HG02840 (cell line): Measurements from ENCODE around the gene DCAF7.

Experiments used
- ATAC-seq: cut with Tn5 transposase; IDR thresholded peaks from one replicate; pipeline ENCODE4 v1.9.1; 2021; ENCODE audit warnings: mild to moderate bottlenecking, moderate library complexity, moderate number of reproducible peaks; ENCODE audit not compliant: unreplicated experiment, low FRiP score

Gene DCAF7

DNA sequence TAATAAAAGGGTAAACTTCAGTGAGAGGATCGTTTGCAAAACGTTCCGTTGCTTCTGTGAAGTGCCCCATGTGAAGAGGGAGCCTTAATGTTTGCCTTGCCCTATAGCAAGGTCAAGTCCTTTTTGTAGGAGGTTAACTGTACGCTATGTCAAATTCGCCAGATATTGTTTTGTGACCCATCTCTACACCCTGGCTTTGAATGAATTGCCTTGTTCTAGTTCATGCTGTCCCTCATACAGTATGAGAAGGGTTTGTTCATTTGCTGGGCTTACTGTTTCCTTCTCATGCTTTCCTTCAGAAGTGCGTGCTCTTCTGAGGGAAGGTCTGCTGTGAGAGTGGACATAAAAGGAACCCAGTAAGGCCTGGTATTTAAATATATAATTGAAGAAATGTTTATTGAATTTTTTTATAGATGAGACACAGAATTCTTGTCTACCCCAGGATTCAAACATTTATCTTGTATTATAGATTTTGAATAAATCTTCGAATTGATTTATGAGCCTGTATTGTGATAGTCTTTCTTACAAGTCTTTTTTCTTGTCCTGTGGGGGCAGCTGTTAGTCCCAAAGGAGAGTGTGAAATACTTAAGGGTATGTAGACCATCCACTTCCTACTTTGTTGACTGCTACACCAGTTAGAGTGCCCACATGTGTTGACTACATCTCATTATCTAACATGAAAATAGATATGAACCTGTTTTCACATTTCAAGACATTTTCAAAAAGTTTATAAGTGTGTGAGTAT is 73.7 kb downstream of the DCAF7 start:
- ATAC-seq: no peak

DNA sequence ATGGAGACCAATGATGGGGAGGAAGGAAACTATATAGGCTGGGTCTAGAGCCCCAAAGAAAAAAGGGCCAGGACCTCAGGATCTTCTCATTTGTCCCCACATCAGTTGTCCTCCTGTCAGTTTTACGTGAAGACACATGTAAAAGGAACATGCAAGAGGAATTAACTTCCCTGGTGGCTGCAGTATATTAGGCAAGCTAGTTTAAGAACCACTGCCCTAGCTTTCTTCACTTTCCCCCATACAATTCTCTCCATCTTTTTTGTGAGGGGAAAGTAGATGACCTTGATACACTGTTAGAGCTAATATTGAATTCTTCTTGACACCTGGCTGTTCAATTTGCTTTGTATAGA is 74.2 kb downstream of the DCAF7 start:
- ATAC-seq: no peak

GRCh38 chr17:63626551-63627180 is 76.4 kb downstream of the DCAF7 start:
- ATAC-seq: no peak

DNA sequence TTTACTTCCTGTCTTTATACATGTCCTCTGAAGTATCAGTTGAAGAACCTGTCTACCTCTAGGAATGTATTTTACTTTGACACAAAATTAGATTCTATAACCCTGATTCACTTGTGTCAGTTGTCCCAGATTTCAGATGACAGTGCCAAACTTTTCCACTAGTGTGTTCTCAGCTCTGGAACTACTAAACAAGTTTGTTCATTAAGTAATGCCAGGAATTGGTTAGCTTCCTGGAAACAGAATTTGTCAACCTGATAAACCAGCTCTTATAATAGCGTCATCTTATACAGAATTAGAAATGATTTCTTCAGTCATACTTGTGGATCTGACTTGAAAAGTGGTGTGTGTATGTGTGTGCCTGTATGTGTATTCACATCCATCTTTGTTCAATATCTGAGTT is 79.3 kb downstream of the DCAF7 start:
- ATAC-seq: no peak

GRCh38 chr17:63631062-63631461 is 80.8 kb downstream of the DCAF7 start:
- no peak for ATAC-seq

GRCh38 chr17:63631626-63632025 is 81.3 kb downstream of the DCAF7 start:
- no peak for ATAC-seq

DNA sequence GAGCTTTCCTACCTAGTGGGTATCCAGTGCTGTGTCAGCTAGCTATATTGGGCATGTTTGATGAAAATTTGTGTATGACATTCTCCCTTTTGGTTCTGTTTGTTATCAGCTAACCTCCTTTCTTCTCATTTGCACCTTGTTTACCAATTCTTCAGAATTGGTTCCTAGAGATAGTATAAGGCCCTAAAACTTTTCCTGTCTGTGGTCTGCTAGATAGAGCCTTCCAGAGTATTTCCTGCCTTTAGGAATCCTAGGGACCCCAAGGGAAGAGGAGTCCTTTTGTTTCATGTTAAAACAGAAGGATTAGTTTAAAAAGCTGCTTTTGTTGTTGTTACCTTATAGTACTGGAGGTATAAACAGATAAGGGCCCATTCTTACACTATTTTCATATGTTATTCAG is 83.5 kb downstream of the DCAF7 start:
- ATAC-seq: no peak

- ATAC-seq: no peak
Observed at GRCh38 chr17:63634163-63634562, 83.9 kb downstream of the DCAF7 start.

GRCh38 chr17:63634816-63635215 is 84.5 kb downstream of the DCAF7 start:
- no peak for ATAC-seq

DNA sequence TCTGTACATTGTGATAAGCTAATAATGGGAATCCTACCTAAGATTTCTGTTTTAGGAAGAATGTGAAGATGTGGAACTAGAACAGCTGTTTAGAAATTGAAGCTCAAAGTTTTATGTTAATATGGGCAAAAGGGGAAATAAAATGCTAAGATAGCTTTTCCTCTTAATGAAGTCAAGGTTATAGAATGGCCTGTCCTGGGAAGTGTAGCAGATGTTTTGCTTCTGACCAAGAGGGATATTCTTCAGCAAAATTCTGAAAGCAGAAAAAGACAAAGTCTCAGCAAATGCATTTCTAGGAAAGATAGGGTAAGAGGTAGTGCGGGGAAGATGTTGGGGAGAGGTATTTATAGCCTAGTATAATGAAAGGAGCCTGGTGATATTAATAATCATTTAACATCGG is 85.0 kb downstream of the DCAF7 start:
- ATAC-seq: no peak

DNA sequence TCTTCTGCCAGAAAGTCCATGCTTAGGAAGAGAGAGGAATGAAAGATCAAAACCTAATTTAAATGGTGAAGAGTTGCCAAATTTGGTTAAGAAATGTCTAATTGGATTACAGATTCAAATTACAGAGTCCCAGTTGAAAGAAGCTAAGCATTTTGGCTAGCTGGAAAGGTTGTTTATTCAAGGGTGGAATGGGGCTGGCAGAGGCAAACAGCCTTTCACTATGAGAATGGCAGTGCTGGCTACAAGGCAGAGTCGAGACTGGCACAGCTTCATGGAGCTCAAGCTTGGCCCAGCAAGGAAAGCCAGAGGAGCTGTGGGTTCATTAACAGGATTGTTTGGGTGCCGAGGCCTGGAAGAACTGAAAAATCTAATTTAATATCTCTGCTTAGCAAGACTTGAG is 85.5 kb downstream of the DCAF7 start:
- ATAC-seq: no peak

DNA sequence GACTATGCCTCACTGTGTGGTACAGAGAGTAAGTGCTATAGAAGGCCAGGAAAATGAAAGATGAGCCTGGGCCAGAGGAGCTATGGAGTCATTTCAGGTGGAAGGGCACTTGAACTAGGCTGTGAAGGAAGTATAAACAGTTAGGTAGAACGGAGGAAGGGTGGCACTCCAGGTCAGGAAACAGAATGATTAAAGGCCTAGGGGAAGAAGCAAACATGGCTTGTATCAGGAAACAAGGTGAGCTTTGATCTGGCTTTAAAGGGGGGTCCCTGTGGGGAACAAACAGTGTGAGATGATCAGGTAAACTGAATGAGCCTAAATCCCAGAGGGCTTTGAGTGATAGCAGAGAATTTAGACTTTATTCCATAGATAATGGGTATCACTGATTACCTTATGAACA is 88.8 kb downstream of the DCAF7 start:
- no peak for ATAC-seq

DNA sequence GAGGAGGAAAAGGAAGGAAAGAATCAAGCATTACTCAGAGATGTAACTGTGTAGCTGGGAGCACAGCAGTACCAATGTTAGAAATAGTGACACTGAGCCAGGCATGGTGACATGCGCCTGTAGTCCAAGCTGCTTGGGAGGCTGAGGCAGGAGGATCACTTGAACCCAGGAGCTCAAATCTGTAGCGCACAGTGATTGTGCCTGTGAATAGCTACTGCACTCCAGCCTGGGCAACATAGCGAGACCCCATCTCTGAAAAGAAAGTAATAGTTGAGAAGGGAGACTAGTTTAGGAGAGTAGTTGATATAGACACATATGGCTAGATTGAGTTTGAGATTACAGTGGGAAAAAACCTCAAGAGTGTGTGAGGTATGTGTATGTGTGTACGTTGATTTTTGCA is 89.8 kb downstream of the DCAF7 start:
- ATAC-seq: no peak

DNA sequence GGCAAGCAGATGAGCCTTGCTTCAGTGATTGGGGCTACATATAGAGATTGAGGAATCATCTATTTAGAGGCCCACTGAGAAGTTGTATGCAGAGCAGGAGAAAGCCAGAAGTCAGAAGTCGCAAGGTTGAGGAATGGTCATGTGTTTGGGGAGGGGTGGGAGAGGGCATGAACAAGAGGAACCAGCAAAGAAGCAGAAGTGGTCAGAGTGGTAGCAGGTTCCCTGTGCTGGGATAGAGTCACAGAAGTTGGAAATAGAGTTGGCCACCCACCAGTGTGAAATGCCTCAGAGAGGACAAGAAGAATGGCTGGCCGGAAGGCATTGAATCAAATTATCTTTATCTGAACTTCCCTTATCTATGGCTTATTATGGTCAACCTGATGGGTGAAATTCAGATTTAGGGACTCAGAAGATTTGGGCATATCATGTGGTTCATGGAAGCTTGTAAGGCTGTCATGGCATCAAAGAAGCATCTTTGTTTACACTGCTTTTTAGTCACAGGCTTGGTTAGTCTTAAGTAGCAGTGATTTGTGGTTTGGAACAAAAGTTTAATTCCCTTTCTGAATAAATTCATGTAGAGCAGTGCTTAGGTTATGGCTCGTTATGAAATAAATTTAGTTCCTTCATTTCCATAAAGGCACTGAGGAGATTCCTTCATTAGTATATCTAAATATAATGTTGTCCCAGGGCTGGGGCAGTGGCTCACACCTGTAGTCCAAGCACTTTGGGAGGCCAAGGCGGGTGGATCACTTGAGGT is 91.6 kb downstream of the DCAF7 start:
- no peak for ATAC-seq
